GM10266 (cell line): ENCODE data around the gene TULP3.

Experiments used
- DNase-seq: peaks from one replicate; pipeline ENCODE4 v3.0.0; 2012; ENCODE audit errors: extremely low spot score
- CTCF ChIP-seq: IDR thresholded peaks from 2 replicates; pipeline ENCODE4 v1.5.1; 2012; ENCODE audit warnings: mild to moderate bottlenecking, low read depth; ENCODE audit not compliant: control insufficient read depth, insufficient read depth; ENCODE audit errors: missing control alignments

The TULP3 gene

GRCh38 chr12:2890388-2891239 lies at the start of gene TULP3:
TSS of gene TULP3 (plus strand) at chr12:2890891. CDS start at chr12:2890948, 57 bp downstream.
- no peak for TF ChIP-seq CTCF
- peak; percentile 94 for DNase-seq

GRCh38 chr12:2841056-2841650 lies 49.5 kb upstream of the TULP3 start:
- DNase-seq: no peak
- TF ChIP-seq CTCF: no peak

- TF ChIP-seq CTCF: no peak
Observed at GRCh38 chr12:2842948-2843347, 47.7 kb upstream of the TULP3 start.

GRCh38 chr12:2844786-2845185 lies 45.9 kb upstream of the TULP3 start:
- no peak for TF ChIP-seq CTCF
- no peak for DNase-seq

More at GRCh38 chr12:2842948-2843347, 47.7 kb upstream of the TULP3 start:
- DNase-seq: no peak

GRCh38 chr12:2845280-2845679 lies 45.4 kb upstream of the TULP3 start:
- TF ChIP-seq CTCF: no peak
- DNase-seq: no peak

GRCh38 chr12:2851931-2852330 lies 38.8 kb upstream of the TULP3 start:
- no peak for DNase-seq
- no peak for TF ChIP-seq CTCF

- peak; percentile 67 for TF ChIP-seq CTCF
- DNase-seq: peak; percentile 64
Observed at GRCh38 chr12:2853626-2854025, 37.1 kb upstream of the TULP3 start.
